Keratinocyte (primary cell): ENCODE results near the gene TET1. TPM values are rescaled to one million over a fixed set of nuclear protein-coding genes. Genes with fewer than 3 reads are reported as not detected.

Experiments used
- DNase-seq: peaks from one replicate; pipeline ENCODE4 v3.0.0-alpha.2; 2011; ENCODE audit warnings: low read depth, missing footprints, low spot score
- FAIRE-seq: peaks from 2 replicates; lab custom pipeline; 2011; peaks lifted over from hg19 to GRCh38; lab: Jason Lieb, UNC
- H2AFZ ChIP-seq: 2 replicates; pipeline ENCODE4 v1.6.0; 2012; ENCODE audit warnings: low read length, control low read depth, inconsistent platforms; ENCODE audit not compliant: control insufficient read depth
- H3K27ac ChIP-seq: 2 replicates; pipeline ENCODE4 v1.5.1; 2011; ENCODE audit warnings: low read length; ENCODE audit not compliant: control insufficient read depth, insufficient read depth
- H3K27me3 ChIP-seq: 3 replicates; pipeline ENCODE4 v1.6.0; 2011; ENCODE audit warnings: low read length; ENCODE audit not compliant: control insufficient read depth, insufficient read depth; ENCODE audit errors: extremely low read depth
- H3K36me3 ChIP-seq, 2 experiments: 2 replicates in 1 of 2; 3 replicates in 1 of 2; pipeline ENCODE4 v1.5.1; 2011; ENCODE audit warnings: low read length in 2 of 2, mild to moderate bottlenecking in 1 of 2; ENCODE audit not compliant: control insufficient read depth in 2 of 2, insufficient read depth in 2 of 2; ENCODE audit errors: extremely low read depth in 1 of 2
- H3K4me1 ChIP-seq: 3 replicates; pipeline ENCODE4 v1.5.1; 2011; ENCODE audit warnings: low read length; ENCODE audit not compliant: control insufficient read depth, insufficient read depth; ENCODE audit errors: extremely low read depth
- H3K4me2 ChIP-seq: 3 replicates; pipeline ENCODE4 v1.6.0; 2011; ENCODE audit warnings: low read depth, low read length; ENCODE audit not compliant: control insufficient read depth, insufficient read depth; ENCODE audit errors: extremely low read depth
- H3K4me3 ChIP-seq, 3 experiments: fragments of 200-600 bp in 1 of 3; sonication (generic) in 1 of 3; 2 replicates in 2 of 3; 3 replicates in 1 of 3; pipeline ENCODE4 v1.5.1; 2011 to 2016; ENCODE audit warnings: low read length in 3 of 3, mild to moderate bottlenecking in 3 of 3, control low read depth in 2 of 3, inconsistent platforms in 1 of 3, low read depth in 1 of 3, mixed read lengths in 1 of 3, mixed run types in 1 of 3, moderate library complexity in 1 of 3; ENCODE audit not compliant: control insufficient read depth in 2 of 3, insufficient read depth in 2 of 3; ENCODE audit errors: extremely low read depth in 1 of 3
- H3K79me2 ChIP-seq: 2 replicates; pipeline ENCODE4 v1.6.0; 2012; ENCODE audit warnings: low read length; ENCODE audit not compliant: control insufficient read depth, insufficient read depth
- H3K9ac ChIP-seq: 3 replicates; pipeline ENCODE4 v1.6.0; 2011; ENCODE audit warnings: low read length; ENCODE audit not compliant: control insufficient read depth, insufficient read depth; ENCODE audit errors: extremely low read depth
- H3K9me1 ChIP-seq: 3 replicates; pipeline ENCODE4 v1.6.0; 2011; ENCODE audit warnings: low read length; ENCODE audit not compliant: control insufficient read depth, insufficient read depth; ENCODE audit errors: extremely low read depth
- H3K9me3 ChIP-seq: 2 replicates; pipeline ENCODE4 v1.5.1; 2012; ENCODE audit warnings: low read depth, low read length; ENCODE audit not compliant: control insufficient read depth
- H4K20me1 ChIP-seq: 3 replicates; pipeline ENCODE4 v1.6.0; 2011; ENCODE audit warnings: low read length; ENCODE audit not compliant: control insufficient read depth, insufficient read depth; ENCODE audit errors: extremely low read depth
- CTCF ChIP-seq, 3 experiments: IDR thresholded peaks in 1 of 3; conservative IDR thresholded peaks in 1 of 3; optimal IDR thresholded peaks in 1 of 3; 2 replicates in 2 of 3; 3 replicates in 1 of 3; pipeline versions ENCODE3 to v1.5.1; 2011; ENCODE audit warnings: low read length in 3 of 3, mild to moderate bottlenecking in 3 of 3, moderate library complexity in 2 of 3, control low read depth in 1 of 3, inconsistent platforms in 1 of 3; ENCODE audit not compliant: insufficient read depth in 2 of 3; ENCODE audit errors: extremely low read depth in 1 of 3
- EZH2 ChIP-seq: IDR thresholded peaks from one replicate; pipeline ENCODE4 v1.6.1; 2012; ENCODE audit warnings: inconsistent platforms, mild to moderate bottlenecking, low read length, moderate library complexity
- dilution Hi-C: fragments of 300-500 bp; cut with MboI; formaldehyde crosslinking; loops from one replicate; pipeline ENCODE4 v1.7.0; 2020; ENCODE audit warnings: low sequenced_read_pairs; ENCODE audit not compliant: extremely low pct_ligation_motif_present
- polyA plus RNA-seq, 5 experiments: library from polyadenylated mRNA; depleted of rRNA in 3 of 5; stranded (reverse) in 3 of 5; stranded (forward) in 1 of 5; unstranded in 1 of 5; fragments of >200 nt; gene quantifications; 1 replicate in 1 of 5; 2 replicates in 3 of 5; 3 replicates in 1 of 5; pipeline versions ENCODE4 v1.2.1 to v1.2.3, GENCODE V29; 2011 to 2012; ENCODE audit warnings: missing spikeins in 2 of 5, low read depth in 1 of 5, low replicate concordance in 1 of 5

TET1 gene
- polyA plus RNA-seq, 1 donor (not counting 4 experiments of a cell fraction or from before 2014, with no cell fraction given), result 0.08 TPM

GRCh38 chr10:68717435-68717834 is 157.3 kb downstream of the TET1 start:
- dilution Hi-C loops, result no loop called here
- DNase-seq (no peak), FAIRE-seq (no peak)
- Histone ChIP-seq H3K4me1 (peaks cover 5% of the 10 kb centered on the region), H2AFZ (no peak overlapping the region), H4K20me1 (no peaks in the 10 kb centered on the region), H3K36me3 (no peaks in the 10 kb centered on the region), H3K27me3 (no peaks in the 10 kb centered on the region), H3K4me3 (no peak overlapping the region), H3K9me3 (no peaks in the 10 kb centered on the region), H3K9me1 (no peaks in the 10 kb centered on the region), H3K27ac (no peak overlapping the region), H3K79me2 (peaks cover 14% of the 10 kb centered on the region), H3K9ac (no peak overlapping the region), H3K4me2 (no peak overlapping the region)
- TF ChIP-seq EZH2, result no peak
- TF ChIP-seq CTCF (optimal IDR thresholded peaks at IDR 0.05 in 1 of 3, IDR thresholded peaks at IDR 0.05 in 1 of 3, conservative IDR thresholded peaks at IDR 0.05 in 1 of 3; ENCODE audit: extremely low read depth in 1 of 3, insufficient read depth in 2 of 3, low read length in 3 of 3), result no peak

- Histone ChIP-seq H3K27me3 (no peaks in the 10 kb centered on the region), H3K4me2 (peak within 1 kb of the TSS; percentile 99), H2AFZ (peak within 1 kb of the TSS; percentile 84), H3K9me1 (no peaks in the 10 kb centered on the region), H3K9ac (peak within 1 kb of the TSS; percentile 96), H3K4me1 (peaks cover 9% of the 10 kb centered on the region), H3K9me3 (no peaks in the 10 kb centered on the region), H3K27ac (peak within 1 kb of the TSS; percentile 90), H3K79me2 (peaks cover 35% of the 10 kb centered on the region), H4K20me1 (no peaks in the 10 kb centered on the region), H3K4me3 (peak within 1 kb of the TSS; percentile 93 to 98 (median 95)), H3K36me3 (peaks cover 6 to 8% of the 10 kb centered on the region in 2 experiments)
- FAIRE-seq (peak; percentile 23), DNase-seq (peak; percentile 85)
- dilution Hi-C loops, result no loop called here
- no peak for TF ChIP-seq EZH2
- no peak for TF ChIP-seq CTCF (optimal IDR thresholded peaks at IDR 0.05 in 1 of 3, IDR thresholded peaks at IDR 0.05 in 1 of 3, conservative IDR thresholded peaks at IDR 0.05 in 1 of 3; ENCODE audit: extremely low read depth in 1 of 3, insufficient read depth in 2 of 3, low read length in 3 of 3)
These were observed 160.9 kb downstream of the TET1 start, which contains the start of gene CCAR1 for GRCh38 chr10:68720793-68721672. TSS of gene CCAR1 (plus strand) at chr10:68721239. CDS start at chr10:68722505, 1,266 bp downstream.
